ENCODE results near the gene ZDHHC19. TPM values are rescaled to one million over a fixed set of nuclear protein-coding genes. Genes with fewer than 3 reads are reported as not detected.
"Not testable (repeated sequence)": the region's sequence is repeated elsewhere in the genome, so short reads cannot be mapped to it uniquely, and the experiment has no call there.

ZDHHC19 gene
- total and polyA plus RNA-seq, 12 donors = 0.19 to 1.3 (median 0.77) TPM; not detected in 9

DNA sequence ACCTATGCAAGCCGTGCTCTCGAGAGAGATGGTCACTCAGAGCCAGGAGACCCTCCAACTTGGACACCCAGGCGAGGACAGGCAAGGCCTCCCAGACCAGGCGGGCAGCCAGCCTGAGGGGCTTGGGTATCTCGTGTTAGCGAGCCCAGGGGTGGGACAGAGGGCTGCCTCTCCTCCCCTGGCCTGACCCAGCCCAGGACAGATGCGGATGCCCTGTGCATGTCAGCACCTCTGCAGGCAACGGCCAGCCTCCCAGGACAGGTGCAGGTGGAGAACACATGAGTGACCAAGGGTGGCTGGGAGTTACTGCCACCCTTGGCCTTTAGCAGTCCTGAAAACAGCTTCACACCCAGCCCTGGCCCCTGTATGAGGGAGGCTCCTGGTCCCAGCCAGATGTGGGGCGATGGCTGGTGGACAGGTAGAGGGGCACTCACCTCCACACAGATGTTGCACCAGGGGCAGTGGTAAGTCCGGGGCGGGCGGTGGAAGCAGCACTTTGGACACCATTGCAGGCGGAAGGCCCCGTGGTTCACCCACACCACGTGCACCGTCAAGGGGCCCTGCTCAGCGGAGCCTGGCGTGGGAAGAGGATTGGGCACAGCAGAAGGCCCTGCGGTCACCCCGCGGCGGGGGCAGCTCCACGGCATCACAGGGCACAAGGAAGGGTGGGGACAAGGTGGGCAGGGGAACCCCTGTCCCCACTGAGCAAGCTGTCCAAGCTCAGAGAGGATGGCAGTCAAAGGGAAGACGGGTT lies 2.1 kb downstream of the ZDHHC19 start:
- TF ChIP-seq CTCF (IDR thresholded peaks at IDR 0.05) = no peak
- Histone ChIP-seq H3K4me3 (no peak overlapping the region), H3K9me3 (peaks cover 0 to 3% (median 0%) of the 10 kb centered on the region in 11 donors), H3K4me1 (peaks cover 0 to 3% (median 0%) of the 10 kb centered on the region in 9 donors), H3K27me3 (peaks cover 0 to 17% (median 6%) of the 10 kb centered on the region in 7 donors), H3K36me3 (no peaks in the 10 kb centered on the region), H3K27ac (no peak overlapping the region)
- no peak for DNase-seq
- intact Hi-C loops (cut with DNase I) = no loop called here
- WGBS, 2 donors = 90 to 93% methylated on average over 24 of the region's 24 CpGs
- peak in 5 of 8 donors; percentile 19 to 28 (median 21) for ATAC-seq

DNA sequence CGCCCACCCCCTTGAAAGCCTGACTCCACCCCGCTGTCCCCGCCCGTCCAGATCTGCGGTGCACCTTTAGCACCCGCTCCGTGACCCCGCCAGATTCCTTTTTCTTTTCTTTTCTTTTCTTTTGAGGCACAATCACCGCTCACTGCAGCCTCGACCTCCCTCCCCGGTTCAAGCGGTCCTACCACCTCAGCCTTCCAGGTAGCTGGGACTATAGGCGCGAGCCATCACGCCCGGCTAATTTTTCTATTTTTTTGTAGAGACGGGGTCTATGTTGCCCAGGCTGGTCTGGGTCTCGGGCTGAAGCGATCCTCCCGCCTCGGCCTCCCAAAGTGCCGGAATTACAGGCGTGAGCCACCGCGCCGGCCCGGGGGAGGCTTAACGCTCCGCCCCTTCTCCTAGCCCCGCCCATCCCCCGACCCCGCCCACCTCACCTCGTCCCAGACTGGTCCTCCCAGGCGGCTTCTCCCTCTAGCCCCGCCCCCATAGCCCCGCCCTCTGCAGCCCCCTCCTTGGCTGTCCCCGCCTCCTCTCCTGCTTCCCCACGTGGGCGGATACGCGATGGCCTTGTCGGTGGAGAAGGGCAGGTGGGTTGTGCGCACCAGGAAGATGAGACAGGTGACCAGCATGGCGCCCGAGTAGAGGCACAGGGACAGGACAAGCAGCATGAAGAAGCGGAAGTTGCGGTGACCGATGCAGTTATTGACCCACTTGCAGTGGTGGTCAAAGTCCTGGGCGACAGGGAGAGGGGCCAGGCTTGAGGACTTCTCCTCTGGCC lies 3.2 kb downstream of the ZDHHC19 start:
- DNase-seq (no peak), ATAC-seq (peak in 6 of 8 donors; percentile 26 to 73 (median 48))
- H3K4me1 ChIP-seq = peaks cover 0 to 3% (median 0%) of the 10 kb centered on the region in 9 donors
- H3K4me3 ChIP-seq = peak overlapping the region in 8 of 10 donors; percentile 4 to 52 (median 21)
- no peak overlapping the region for H3K27ac ChIP-seq
- peaks cover 0 to 3% (median 0%) of the 10 kb centered on the region in 11 donors for H3K9me3 ChIP-seq
- 31 to 36% methylated on average over 46 to 49 of the region's 49 CpGs for WGBS, 2 donors
- peaks cover 0 to 10% (median 4%) of the 10 kb centered on the region in 7 donors for H3K27me3 ChIP-seq
- TF ChIP-seq CTCF (IDR thresholded peaks at IDR 0.05) = no peak
- no peaks in the 10 kb centered on the region for H3K36me3 ChIP-seq
- intact Hi-C loops (cut with DNase I) = no loop called here

DNA sequence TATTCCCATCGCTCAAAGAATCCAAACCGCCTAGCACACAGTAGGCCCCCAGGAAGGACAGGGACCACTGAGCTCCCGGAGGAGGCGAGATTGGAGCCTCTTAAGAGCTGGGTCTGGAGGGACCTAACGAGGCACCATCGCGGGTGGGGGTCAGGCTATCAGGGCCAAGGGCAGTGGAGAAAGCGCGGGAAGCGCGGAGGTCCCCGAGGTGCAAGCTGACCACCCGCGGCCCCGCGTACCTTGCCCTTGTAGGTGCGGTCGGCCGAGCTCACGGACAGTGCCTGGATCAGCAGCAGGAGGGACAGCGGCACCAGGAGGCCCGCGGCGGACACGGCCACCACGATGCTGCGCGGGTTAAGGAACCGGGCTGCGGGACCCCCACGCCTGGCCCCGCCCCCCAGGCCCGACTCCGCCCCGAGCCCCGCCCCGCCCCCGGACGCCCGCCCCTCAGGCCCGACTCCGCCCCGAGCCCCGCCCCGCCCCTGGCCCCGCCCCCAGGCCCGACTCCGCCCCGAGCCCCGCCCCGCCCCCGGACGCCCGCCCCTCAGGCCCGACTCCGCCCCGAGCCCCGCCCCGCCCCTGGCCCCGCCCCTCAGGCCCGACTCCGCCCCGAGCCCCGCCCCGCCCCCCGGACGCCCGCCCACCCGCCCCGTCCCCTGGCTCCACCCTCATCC lies 3.9 kb downstream of the ZDHHC19 start:
- H3K27ac ChIP-seq = no peak overlapping the region
- H3K4me1 ChIP-seq = peaks cover 0 to 3% (median 0%) of the 10 kb centered on the region in 9 donors
- intact Hi-C loops (cut with DNase I) = no loop called here
- no peak for DNase-seq
- 16 to 19% methylated on average over 23 to 49 of the region's 70 CpGs for WGBS, 2 donors
- H3K9me3 ChIP-seq = peaks cover 0 to 3% (median 0%) of the 10 kb centered on the region in 11 donors
- H3K27me3 ChIP-seq = peaks cover 0 to 10% (median 4%) of the 10 kb centered on the region in 7 donors
- H3K36me3 ChIP-seq = no peaks in the 10 kb centered on the region
- TF ChIP-seq CTCF (IDR thresholded peaks at IDR 0.05) = no peak
- peak overlapping the region in 5 of 10 donors; percentile 8 to 52 (median 25) for H3K4me3 ChIP-seq
- ATAC-seq = peak in 4 of 8 donors; percentile 13 to 32 (median 31)

GRCh38 chr3:196205442-196206205 lies 5.6 kb downstream of the ZDHHC19 start:
- H3K27me3 ChIP-seq = peaks cover 0 to 10% (median 4%) of the 10 kb centered on the region in 7 donors
- DNase-seq; H3K27ac ChIP-seq; H3K36me3 ChIP-seq; H3K9me3 ChIP-seq; H3K4me3 ChIP-seq; H3K4me1 ChIP-seq; ATAC-seq; intact Hi-C loops (cut with DNase I): not testable (repeated sequence)
- 92% methylated on average over 9 of the region's 9 CpGs for WGBS, 2 donors
